Measurements from ENCODE around the gene MCC. TPM values are rescaled to one million over a fixed set of nuclear protein-coding genes. Genes with fewer than 3 reads are reported as not detected.

Gene MCC
- total RNA-seq, 2 donors from 2014 or later: 7.5 to 9.9 TPM

- Histone ChIP-seq H3K36me3 (replicated peaks in 1 of 2; ENCODE audit: insufficient read depth in 1 of 2, low read depth in 2 of 2) (no peaks in the 10 kb centered on the region), H3K27me3 (no peaks in the 10 kb centered on the region), H3K27ac (no peak overlapping the region), H3K4me1 (no peaks in the 10 kb centered on the region), H3K4me3 (no peak overlapping the region), H3K9me3 (no peaks in the 10 kb centered on the region)
- intact Hi-C loops (cut with DNase I): no loop called here
- WGBS, 2 donors: 73 to 74% methylated on average over 6 of the region's 6 CpGs
- no peak for TF ChIP-seq CTCF (IDR thresholded peaks at IDR 0.05)
- no peak for TF ChIP-seq POLR2A (IDR thresholded peaks at IDR 0.05)
- no peak for DNase-seq
- no peak for ATAC-seq
Observed at GRCh38 chr5:113161806-113162205, 326.4 kb downstream of the MCC start.

- Histone ChIP-seq H3K4me3 (no peak overlapping the region), H3K27ac (no peak overlapping the region), H3K9me3 (no peaks in the 10 kb centered on the region), H3K4me1 (no peaks in the 10 kb centered on the region), H3K36me3 (replicated peaks in 1 of 2; ENCODE audit: insufficient read depth in 1 of 2, low read depth in 2 of 2) (no peaks in the 10 kb centered on the region), H3K27me3 (no peaks in the 10 kb centered on the region)
- TF ChIP-seq CTCF (IDR thresholded peaks at IDR 0.05): no peak
- TF ChIP-seq POLR2A (IDR thresholded peaks at IDR 0.05): no peak
- ATAC-seq (no peak), DNase-seq (no peak)
- intact Hi-C loops (cut with DNase I): no loop called here
- 82 to 86% methylated on average over 4 of the region's 4 CpGs for WGBS, 2 donors
Observed at GRCh38 chr5:113157886-113158285, 330.4 kb downstream of the MCC start.

GRCh38 chr5:113156271-113156877 lies 331.9 kb downstream of the MCC start:
- H3K9me3 ChIP-seq: no peaks in the 10 kb centered on the region
- ATAC-seq (no peak), DNase-seq (no peak)
- H3K4me3 ChIP-seq: no peak overlapping the region
- intact Hi-C loops (cut with DNase I): no loop called here
- no peaks in the 10 kb centered on the region for H3K4me1 ChIP-seq
- no peak overlapping the region for H3K27ac ChIP-seq
- WGBS, 2 donors: 39 to 46% methylated on average over 4 to 5 of the region's 5 CpGs
- no peaks in the 10 kb centered on the region for H3K27me3 ChIP-seq
- no peaks in the 10 kb centered on the region for H3K36me3 ChIP-seq (replicated peaks in 1 of 2; ENCODE audit: insufficient read depth in 1 of 2, low read depth in 2 of 2)
- TF ChIP-seq CTCF (IDR thresholded peaks at IDR 0.05): no peak
- TF ChIP-seq POLR2A (IDR thresholded peaks at IDR 0.05): no peak

GRCh38 chr5:113153512-113154097 lies 334.6 kb downstream of the MCC start:
- Histone ChIP-seq H3K36me3 (replicated peaks in 1 of 2; ENCODE audit: insufficient read depth in 1 of 2, low read depth in 2 of 2) (no peaks in the 10 kb centered on the region), H3K9me3 (no peaks in the 10 kb centered on the region), H3K27me3 (no peaks in the 10 kb centered on the region), H3K27ac (no peak overlapping the region), H3K4me3 (no peak overlapping the region), H3K4me1 (no peaks in the 10 kb centered on the region)
- no peak for TF ChIP-seq CTCF (IDR thresholded peaks at IDR 0.05)
- no peak for TF ChIP-seq POLR2A (IDR thresholded peaks at IDR 0.05)
- ATAC-seq (no peak), DNase-seq (no peak)
- intact Hi-C loops (cut with DNase I): no loop called here
- WGBS, 2 donors: 36 to 57% methylated on average over 1 of the region's 1 CpG

- Histone ChIP-seq H3K36me3 (replicated peaks in 1 of 2; ENCODE audit: insufficient read depth in 1 of 2, low read depth in 2 of 2) (no peaks in the 10 kb centered on the region), H3K27me3 (no peaks in the 10 kb centered on the region), H3K27ac (no peak overlapping the region), H3K4me3 (no peak overlapping the region), H3K4me1 (no peaks in the 10 kb centered on the region), H3K9me3 (no peaks in the 10 kb centered on the region)
- intact Hi-C loops (cut with DNase I): no loop called here
- DNase-seq (no peak), ATAC-seq (no peak)
- WGBS, 2 donors: 88 to 91% methylated on average over 2 of the region's 2 CpGs
- TF ChIP-seq CTCF (IDR thresholded peaks at IDR 0.05) (no peak), POLR2A (IDR thresholded peaks at IDR 0.05) (no peak)
Observed at GRCh38 chr5:113152380-113152740, 335.9 kb downstream of the MCC start.
